HG02840 (cell line): ENCODE data around the gene THG1L.
"Not testable (repeated sequence)": the region's sequence is repeated elsewhere in the genome, so short reads cannot be mapped to it uniquely, and the experiment has no call there.

Experiments
- ATAC-seq: cut with Tn5 transposase; IDR thresholded peaks from one replicate; pipeline ENCODE4 v1.9.1; 2021; ENCODE audit warnings: mild to moderate bottlenecking, moderate library complexity, moderate number of reproducible peaks; ENCODE audit not compliant: unreplicated experiment, low FRiP score

The THG1L gene

GRCh38 chr5:157726607-157727006 is 4.6 kb upstream of the THG1L start:
- ATAC-seq, result not testable (repeated sequence)

GRCh38 chr5:157727858-157728257 is 3.4 kb upstream of the THG1L start:
- ATAC-seq, result not testable (repeated sequence)

GRCh38 chr5:157729858-157730257 is 1.4 kb upstream of the THG1L start:
- ATAC-seq, result peak; percentile 74

- ATAC-seq, result no peak
Measured at GRCh38 chr5:157730900-157731271, 334 bp upstream of the THG1L start.

- no peak for ATAC-seq
Measured at GRCh38 chr5:157732130-157732514, 902 bp downstream of the THG1L start.

GRCh38 chr5:157732596-157733262 is 1.5 kb downstream of the THG1L start:
- ATAC-seq, result no peak

- ATAC-seq, result no peak
Measured at GRCh38 chr5:157734436-157734835, 3.2 kb downstream of the THG1L start.

GRCh38 chr5:157735991-157736390 is 4.8 kb downstream of the THG1L start:
- ATAC-seq, result no peak

- no peak for ATAC-seq
Measured at GRCh38 chr5:157739388-157740228, 8.4 kb downstream of the THG1L start.

GRCh38 chr5:157740229-157740610 is 9.0 kb downstream of the THG1L start:
- no peak for ATAC-seq

GRCh38 chr5:157741131-157741530 is 9.9 kb downstream of the THG1L start:
- ATAC-seq, result no peak

GRCh38 chr5:157743163-157744050 is 12.2 kb downstream of the THG1L start, which contains the start of gene LSM11:
TSS of gene LSM11 (plus strand) at chr5:157743712. CDS start at chr5:157743751, 39 bp downstream.
- ATAC-seq, result peak; percentile 93

GRCh38 chr5:157744051-157745011 is 13.1 kb downstream of the THG1L start:
- peak; percentile 33 for ATAC-seq

- ATAC-seq, result no peak
Measured at GRCh38 chr5:157745041-157745456, 13.8 kb downstream of the THG1L start.

- ATAC-seq, result no peak
Measured at GRCh38 chr5:157747173-157747740, 16.0 kb downstream of the THG1L start.

GRCh38 chr5:157747766-157748700 is 16.8 kb downstream of the THG1L start:
- no peak for ATAC-seq

GRCh38 chr5:157748760-157749461 is 17.7 kb downstream of the THG1L start:
- no peak for ATAC-seq

GRCh38 chr5:157749462-157749799 is 18.2 kb downstream of the THG1L start:
- no peak for ATAC-seq
